GM19395 (cell line): ENCODE results near the gene PTCH1.

Source experiments
- ATAC-seq: cut with Tn5 transposase; IDR thresholded peaks from one replicate; pipeline ENCODE4 v1.9.1; 2021; ENCODE audit warnings: mild to moderate bottlenecking, moderate library complexity; ENCODE audit not compliant: unreplicated experiment

The PTCH1 gene

DNA sequence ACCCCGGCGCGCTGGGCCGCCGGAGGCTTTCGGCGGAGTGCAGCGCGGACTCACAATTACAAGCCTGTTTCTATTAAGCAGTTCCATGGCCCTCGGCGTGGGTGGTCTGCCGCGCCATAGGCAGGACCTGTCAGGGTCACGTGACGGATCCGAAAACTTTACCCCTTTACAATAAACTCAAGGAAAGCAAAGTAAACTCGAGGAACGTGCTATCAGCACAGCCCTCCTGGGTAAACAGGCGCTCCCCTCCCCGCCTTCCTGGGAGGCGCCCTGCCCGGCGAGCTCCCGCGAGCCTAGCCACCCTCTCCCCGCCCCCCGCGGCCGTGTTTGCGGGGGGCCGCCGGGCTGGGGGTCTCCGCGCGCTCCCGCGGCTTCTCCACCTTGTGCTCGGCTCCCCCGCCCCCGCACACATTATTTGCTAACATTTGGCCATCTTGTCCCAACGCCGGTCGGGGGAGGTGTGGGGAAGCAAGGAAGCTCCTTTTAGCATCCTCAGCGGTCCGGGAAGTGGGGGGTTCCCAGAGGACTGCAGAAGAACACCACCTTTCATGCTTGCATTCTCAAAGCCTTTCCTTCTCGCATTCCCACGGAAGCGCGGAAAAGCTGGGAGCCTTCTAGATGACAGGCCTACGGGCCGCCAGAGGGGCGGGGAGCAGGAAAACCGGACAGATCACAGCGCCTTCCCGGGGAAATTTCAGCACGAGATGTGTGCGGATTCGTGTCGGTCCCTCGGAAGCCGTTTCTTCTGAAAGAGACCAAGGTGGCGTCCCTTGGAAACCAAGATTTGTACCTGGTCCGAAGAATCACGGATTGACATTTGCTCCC is at the start of gene PTCH1:
Gene PTCH1 (minus strand): TSS at position 238 of the 825 bp plus-strand sequence.
- no peak for ATAC-seq

GRCh38 chr9:95565982-95566381 is 49.2 kb upstream of the PTCH1 start:
- ATAC-seq, result no peak

- no peak for ATAC-seq
Observed at GRCh38 chr9:95561913-95562312, 45.1 kb upstream of the PTCH1 start.

DNA sequence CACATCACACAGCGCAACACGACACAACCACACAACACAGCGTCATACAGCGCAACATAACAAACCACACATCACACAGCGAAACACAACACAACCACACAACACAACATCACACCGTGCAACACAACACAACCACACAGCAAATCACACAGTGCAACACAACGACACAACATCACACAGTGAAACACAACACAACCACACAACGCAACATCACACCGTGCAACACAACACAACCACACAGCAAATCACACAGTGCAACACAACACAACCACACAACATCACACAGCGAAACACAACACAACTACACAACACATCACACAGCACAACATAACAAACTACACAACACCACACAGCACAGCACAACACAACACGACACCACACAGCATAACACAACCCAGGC is 40.4 kb upstream of the PTCH1 start:
- no peak for ATAC-seq

- ATAC-seq, result no peak
Observed at GRCh38 chr9:95556521-95556920, 39.8 kb upstream of the PTCH1 start.

GRCh38 chr9:95552814-95553546 is 36.2 kb upstream of the PTCH1 start:
- ATAC-seq, result no peak

GRCh38 chr9:95552255-95552654 is 35.5 kb upstream of the PTCH1 start:
- ATAC-seq, result no peak

- ATAC-seq, result no peak
Observed at GRCh38 chr9:95551406-95551805, 34.6 kb upstream of the PTCH1 start.

GRCh38 chr9:95545831-95546567 is 29.2 kb upstream of the PTCH1 start:
- ATAC-seq, result no peak

GRCh38 chr9:95533996-95534680 is 17.4 kb upstream of the PTCH1 start:
- ATAC-seq, result no peak

DNA sequence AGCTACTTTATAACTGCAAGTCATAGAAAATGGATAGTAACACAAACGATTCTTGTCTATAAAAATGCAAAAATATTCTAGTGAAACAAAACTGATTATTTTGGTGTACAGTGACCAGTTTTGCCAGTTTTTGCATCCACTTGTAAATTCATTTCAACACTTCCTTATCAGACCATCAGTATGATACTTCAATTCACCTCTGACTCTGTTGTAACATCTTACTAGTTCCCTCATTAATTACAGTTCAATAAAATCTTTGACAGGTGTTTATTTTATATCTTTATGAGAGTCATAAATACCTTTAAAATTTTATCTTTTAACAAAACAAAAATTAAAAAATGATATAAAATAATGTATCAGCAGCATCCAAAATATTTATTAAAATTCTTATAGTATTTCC is 13.1 kb upstream of the PTCH1 start:
- ATAC-seq, result no peak

GRCh38 chr9:95528908-95529502 is 12.2 kb upstream of the PTCH1 start:
- ATAC-seq, result no peak

DNA sequence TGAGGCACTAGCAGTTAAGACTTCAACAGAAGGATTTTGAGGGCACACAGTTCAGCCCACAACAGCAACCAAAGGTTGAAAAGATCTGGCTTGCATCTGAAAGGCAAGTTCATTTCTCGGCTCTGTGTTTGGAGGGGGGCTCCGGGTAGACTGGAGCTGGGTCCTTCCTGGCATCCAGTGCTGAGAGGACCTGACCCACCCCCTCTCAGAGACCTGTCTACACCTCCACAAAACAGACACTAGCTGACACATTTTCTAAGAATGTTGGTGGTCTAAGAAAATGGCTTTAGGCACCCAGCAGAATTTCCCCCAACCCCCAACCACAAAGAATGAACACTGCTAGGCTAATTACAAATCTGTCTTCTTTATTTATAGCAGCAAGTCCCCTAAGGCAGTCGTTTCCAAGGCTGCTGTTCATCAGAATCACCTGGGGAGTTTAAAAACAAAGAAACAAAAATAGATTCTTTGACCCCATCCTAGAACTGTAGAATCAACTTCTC is 6.2 kb upstream of the PTCH1 start:
- ATAC-seq, result no peak

DNA sequence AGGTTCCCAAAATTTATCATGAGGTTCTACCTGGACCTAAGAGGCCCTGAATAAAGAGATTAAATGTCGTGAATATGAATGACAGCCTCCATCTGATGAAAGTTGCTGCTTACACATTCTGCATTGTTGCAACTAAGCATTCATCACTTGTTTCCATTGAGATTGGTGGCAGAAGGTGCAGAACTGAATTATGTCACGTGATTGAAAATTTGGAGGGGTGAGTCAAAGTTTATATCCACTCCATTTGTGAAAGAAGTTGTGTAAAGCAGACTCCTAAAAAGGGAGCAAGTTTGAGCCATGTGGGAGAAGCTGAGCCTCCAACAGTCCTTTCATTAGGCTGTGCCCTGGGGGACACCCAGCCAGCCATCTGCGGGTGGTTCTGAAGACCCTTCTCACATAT is 4.9 kb upstream of the PTCH1 start:
- ATAC-seq, result no peak

GRCh38 chr9:95517559-95518425 is 1.0 kb upstream of the PTCH1 start:
- ATAC-seq, result no peak

- no peak for ATAC-seq
Observed at GRCh38 chr9:95516221-95516733, 494 bp downstream of the PTCH1 start.

DNA sequence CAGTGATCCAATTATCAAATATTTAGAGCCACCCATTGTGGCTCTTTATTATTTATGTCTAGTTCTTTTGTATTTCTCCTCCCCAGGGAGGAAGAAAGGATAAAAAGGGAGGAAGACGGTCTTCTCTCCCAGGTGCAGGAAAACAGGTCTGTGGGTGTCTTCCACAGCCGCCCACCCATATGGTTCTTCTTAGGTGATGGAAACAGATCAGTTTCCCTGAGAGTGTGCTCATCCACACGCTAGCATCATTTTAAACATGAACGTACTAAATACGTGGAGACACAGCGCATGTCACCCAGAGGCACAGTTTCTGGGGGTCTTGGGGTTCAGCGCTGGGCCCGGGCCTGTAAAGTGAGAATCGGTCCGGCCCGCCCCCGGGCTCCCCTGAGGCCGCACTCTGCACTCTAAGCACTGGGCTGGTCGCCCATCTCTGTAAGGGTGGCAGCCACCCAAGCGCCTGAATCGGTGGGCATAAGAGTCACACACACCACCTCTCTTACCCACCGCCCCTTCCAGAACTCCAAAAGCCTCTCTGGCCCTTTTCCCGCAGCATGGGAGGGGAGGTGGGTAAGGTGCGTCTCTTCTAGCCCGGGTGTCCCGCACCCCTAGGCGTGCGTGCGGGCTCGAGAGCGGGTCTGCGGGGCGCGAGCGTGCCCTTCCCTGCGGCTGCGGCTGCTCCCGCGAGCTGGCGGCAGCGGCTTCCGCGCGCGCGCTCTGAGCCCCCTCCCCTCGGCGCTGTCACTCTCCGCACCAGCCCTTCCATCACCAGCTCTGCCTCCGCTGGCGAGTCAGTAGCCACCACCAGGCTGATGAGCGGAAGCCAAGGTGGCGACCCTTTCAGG is 1.3 kb downstream of the PTCH1 start:
- ATAC-seq, result no peak

- no peak for ATAC-seq
Observed at GRCh38 chr9:95514342-95514741, 2.4 kb downstream of the PTCH1 start.
